ENCODE data around the gene IFI27.

DNA sequence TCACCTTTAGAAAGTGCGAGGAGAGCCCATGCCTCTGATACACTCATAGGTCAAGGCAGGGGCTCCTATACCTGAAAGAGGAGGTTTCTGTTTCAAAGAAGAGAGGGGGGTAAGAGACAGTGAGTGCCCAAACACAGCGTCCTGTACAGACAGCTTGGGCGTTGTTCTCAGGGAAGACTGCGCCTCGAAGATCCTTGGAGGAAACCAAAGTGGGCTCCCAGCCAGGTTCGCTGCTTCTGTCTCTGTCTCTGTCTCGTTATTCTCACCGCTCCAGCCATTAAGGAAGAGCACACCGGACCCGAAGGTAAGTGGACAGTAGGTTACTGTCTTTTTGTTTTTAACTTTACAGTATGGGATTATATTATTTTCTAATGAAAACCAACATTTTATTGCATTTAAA, 5.8 kb upstream of the IFI27 start:
- no peak for TF ChIP-seq CTCF (IDR thresholded peaks at IDR 0.05)
- no peak for TF ChIP-seq POLR2A (IDR thresholded peaks at IDR 0.05)
